ENCODE data around the gene ERAL1.

- TF ChIP-seq, protein P1, sequence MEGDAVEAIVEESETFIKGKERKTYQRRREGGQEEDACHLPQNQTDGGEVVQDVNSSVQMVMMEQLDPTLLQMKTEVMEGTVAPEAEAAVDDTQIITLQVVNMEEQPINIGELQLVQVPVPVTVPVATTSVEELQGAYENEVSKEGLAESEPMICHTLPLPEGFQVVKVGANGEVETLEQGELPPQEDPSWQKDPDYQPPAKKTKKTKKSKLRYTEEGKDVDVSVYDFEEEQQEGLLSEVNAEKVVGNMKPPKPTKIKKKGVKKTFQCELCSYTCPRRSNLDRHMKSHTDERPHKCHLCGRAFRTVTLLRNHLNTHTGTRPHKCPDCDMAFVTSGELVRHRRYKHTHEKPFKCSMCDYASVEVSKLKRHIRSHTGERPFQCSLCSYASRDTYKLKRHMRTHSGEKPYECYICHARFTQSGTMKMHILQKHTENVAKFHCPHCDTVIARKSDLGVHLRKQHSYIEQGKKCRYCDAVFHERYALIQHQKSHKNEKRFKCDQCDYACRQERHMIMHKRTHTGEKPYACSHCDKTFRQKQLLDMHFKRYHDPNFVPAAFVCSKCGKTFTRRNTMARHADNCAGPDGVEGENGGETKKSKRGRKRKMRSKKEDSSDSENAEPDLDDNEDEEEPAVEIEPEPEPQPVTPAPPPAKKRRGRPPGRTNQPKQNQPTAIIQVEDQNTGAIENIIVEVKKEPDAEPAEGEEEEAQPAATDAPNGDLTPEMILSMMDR (IDR thresholded peaks at IDR 0.05), result no peak
- no peak for TF ChIP-seq EP300 (IDR thresholded peaks at IDR 0.05)
Measured at GRCh38 chr17:28853295-28853694, 1.5 kb upstream of the ERAL1 start.

Measured in tibial nerve (tissue), 4 donors.